ENCODE results near the gene TEKT1.
"Not testable (repeated sequence)": the region's sequence is repeated elsewhere in the genome, so short reads cannot be mapped to it uniquely, and the experiment has no call there.

- TF ChIP-seq, protein P1, sequence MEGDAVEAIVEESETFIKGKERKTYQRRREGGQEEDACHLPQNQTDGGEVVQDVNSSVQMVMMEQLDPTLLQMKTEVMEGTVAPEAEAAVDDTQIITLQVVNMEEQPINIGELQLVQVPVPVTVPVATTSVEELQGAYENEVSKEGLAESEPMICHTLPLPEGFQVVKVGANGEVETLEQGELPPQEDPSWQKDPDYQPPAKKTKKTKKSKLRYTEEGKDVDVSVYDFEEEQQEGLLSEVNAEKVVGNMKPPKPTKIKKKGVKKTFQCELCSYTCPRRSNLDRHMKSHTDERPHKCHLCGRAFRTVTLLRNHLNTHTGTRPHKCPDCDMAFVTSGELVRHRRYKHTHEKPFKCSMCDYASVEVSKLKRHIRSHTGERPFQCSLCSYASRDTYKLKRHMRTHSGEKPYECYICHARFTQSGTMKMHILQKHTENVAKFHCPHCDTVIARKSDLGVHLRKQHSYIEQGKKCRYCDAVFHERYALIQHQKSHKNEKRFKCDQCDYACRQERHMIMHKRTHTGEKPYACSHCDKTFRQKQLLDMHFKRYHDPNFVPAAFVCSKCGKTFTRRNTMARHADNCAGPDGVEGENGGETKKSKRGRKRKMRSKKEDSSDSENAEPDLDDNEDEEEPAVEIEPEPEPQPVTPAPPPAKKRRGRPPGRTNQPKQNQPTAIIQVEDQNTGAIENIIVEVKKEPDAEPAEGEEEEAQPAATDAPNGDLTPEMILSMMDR (IDR thresholded peaks at IDR 0.05): not testable (repeated sequence)
- not testable (repeated sequence) for TF ChIP-seq POLR2A, POLR2AphosphoS5, EP300 (IDR thresholded peaks at IDR 0.05)
Measured at GRCh38 chr17:6841769-6842168, 10.2 kb upstream of the TEKT1 start.
